IMR-90 (cell line): ENCODE data around the gene LRP1B. TPM values are rescaled to one million over a fixed set of nuclear protein-coding genes. Genes with fewer than 3 reads are reported as not detected.

Experiments used
- ATAC-seq: fragments of 200-7000 bp; cut with Tn5 transposase; 2 replicates; pipeline ENCODE4 v1.9.1; 2020; ENCODE audit warnings: low read depth, mild to moderate bottlenecking, moderate library complexity
- BruUV-seq: library from RNA; stranded (reverse); fragments of 400-500 nt; replicated peaks from 2 replicates; lab custom pipeline; 2021; lab: Mats Ljungman, UMichigan
- CTCF ChIA-PET: fragments of 300-600 bp; formaldehyde crosslinking; extraction: SDS; loops from one replicate; lab custom pipeline; 2021; ENCODE audit warnings: antibody characterized with exemption; lab: Yijun Ruan, JAX
- POLR2A ChIA-PET: fragments of 300-600 bp; sonication (Branson Sonifier 250); formaldehyde crosslinking; loops from one replicate; lab custom pipeline; 2022; ENCODE audit warnings: antibody characterized with exemption; ENCODE audit not compliant: unreplicated experiment; lab: Charles Lee
- DNase-seq: peaks from one replicate; pipeline ENCODE4 v3.0.0; 2013
- H2AFZ ChIP-seq: replicated peaks from 2 replicates; pipeline ENCODE3; 2013; ENCODE audit warnings: low read length, mild to moderate bottlenecking; ENCODE audit not compliant: poor library complexity
- H2AK5ac ChIP-seq: 2 replicates; pipeline ENCODE4 v1.6.1; 2013; ENCODE audit warnings: low read depth, low read length, inconsistent platforms
- H2AK9ac ChIP-seq: replicated peaks from 2 replicates; pipeline ENCODE3; 2013; ENCODE audit warnings: mild to moderate bottlenecking, low read depth, low read length, moderate library complexity; ENCODE audit not compliant: poor library complexity
- H2BK120ac ChIP-seq: 2 replicates; pipeline ENCODE4 v1.6.1; 2013; ENCODE audit warnings: low read depth, low read length, inconsistent platforms
- H2BK15ac ChIP-seq: 3 replicates; pipeline ENCODE4 v1.6.1; 2013; ENCODE audit warnings: low read depth, low read length, inconsistent platforms
- H2BK20ac ChIP-seq: 2 replicates; pipeline ENCODE4 v1.6.1; 2013; ENCODE audit warnings: low read depth, mild to moderate bottlenecking, inconsistent platforms, low read length, moderate library complexity
- H2BK5ac ChIP-seq: 2 replicates; pipeline ENCODE4 v1.6.1; 2013; ENCODE audit warnings: mild to moderate bottlenecking, low read depth, low read length, inconsistent platforms; ENCODE audit not compliant: poor library complexity, severe bottlenecking
- H3K14ac ChIP-seq: replicated peaks from 2 replicates; pipeline ENCODE4 v1.6.1; 2013; ENCODE audit warnings: low read depth, low read length, inconsistent platforms
- H3K18ac ChIP-seq: 2 replicates; pipeline ENCODE4 v1.6.1; 2013; ENCODE audit warnings: low read depth, low read length, control low read depth
- H3K23ac ChIP-seq: 2 replicates; pipeline ENCODE4 v1.6.1; 2013; ENCODE audit warnings: low read depth, low read length, inconsistent platforms
- H3K27ac ChIP-seq: 2 replicates; pipeline ENCODE4 v1.5.1; 2013; ENCODE audit warnings: mild to moderate bottlenecking, control low read depth, low read length; ENCODE audit not compliant: insufficient read depth
- H3K27me3 ChIP-seq: 2 replicates; pipeline ENCODE4 v1.6.1; 2013; ENCODE audit warnings: low read length; ENCODE audit not compliant: control insufficient read depth, insufficient read depth
- H3K36me3 ChIP-seq: 2 replicates; pipeline ENCODE4 v1.6.1; 2013; ENCODE audit warnings: low read length, mixed read lengths; ENCODE audit not compliant: control insufficient read depth, insufficient read depth
- H3K4ac ChIP-seq: 2 replicates; pipeline ENCODE4 v1.6.1; 2013; ENCODE audit warnings: low read depth, low read length, inconsistent platforms
- H3K4me1 ChIP-seq: 2 replicates; pipeline ENCODE4 v1.6.1; 2013; ENCODE audit warnings: low read length, mixed read lengths; ENCODE audit not compliant: control insufficient read depth, insufficient read depth
- H3K4me2 ChIP-seq: 2 replicates; pipeline ENCODE4 v1.6.1; 2013; ENCODE audit warnings: low read depth, mild to moderate bottlenecking, control low read depth, low read length, moderate library complexity
- H3K4me3 ChIP-seq: 2 replicates; pipeline ENCODE4 v1.5.1; 2013; ENCODE audit warnings: low read depth, mild to moderate bottlenecking, control low read depth, low read length, moderate library complexity; ENCODE audit not compliant: insufficient read depth
- H3K56ac ChIP-seq: 2 replicates; pipeline ENCODE4 v1.6.1; 2013; ENCODE audit warnings: low read length, inconsistent platforms; ENCODE audit not compliant: insufficient read depth; ENCODE audit errors: extremely low read depth
- H3K79me1 ChIP-seq, 2 experiments: 2 replicates each; pipeline ENCODE4 v1.6.1; 2013; ENCODE audit warnings: low read length in 2 of 2, inconsistent platforms in 1 of 2, low read depth in 1 of 2
- H3K9ac ChIP-seq: 2 replicates; pipeline ENCODE4 v1.6.1; 2013; ENCODE audit warnings: low read depth, low read length, control low read depth
- H3K9me1 ChIP-seq: 2 replicates; pipeline ENCODE4 v1.6.1; 2013; ENCODE audit warnings: low read length, inconsistent platforms; ENCODE audit not compliant: insufficient read depth
- H3K9me3 ChIP-seq: 2 replicates; pipeline ENCODE4 v1.6.1; 2013; ENCODE audit warnings: low read length; ENCODE audit not compliant: control insufficient read depth, insufficient read depth
- H4K20me1 ChIP-seq: 2 replicates; pipeline ENCODE4 v1.6.1; 2013; ENCODE audit warnings: low read length, inconsistent platforms; ENCODE audit not compliant: insufficient read depth
- H4K5ac ChIP-seq: 2 replicates; pipeline ENCODE4 v1.6.1; 2013; ENCODE audit warnings: mild to moderate bottlenecking, low read depth, low read length, control low read depth
- H4K8ac ChIP-seq, 2 experiments: 2 replicates each; pipeline ENCODE4 v1.6.1; 2013; ENCODE audit warnings: low read depth in 2 of 2, low read length in 2 of 2, control low read depth in 1 of 2, inconsistent platforms in 1 of 2
- H4K91ac ChIP-seq: 2 replicates; pipeline ENCODE4 v1.6.1; 2013; ENCODE audit warnings: low read depth, low read length, inconsistent platforms; ENCODE audit not compliant: insufficient read depth
- CHD1 ChIP-seq: IDR thresholded peaks from 2 replicates; pipeline ENCODE4 v1.6.1; 2012; ENCODE audit warnings: low read depth, low read length, improper control_type of control experiment
- WGBS, 2 experiments: methylation state at CpG; one replicate each; pipeline versions ENCODE4 v1.1.5 to v1.1.7; 2013; ENCODE audit warnings: missing lambda C conversion rate in 2 of 2; ENCODE audit not compliant: insufficient read length in 1 of 2; ENCODE audit errors: extremely low coverage in 2 of 2; 5-methylcytosine and 5-hydroxymethylcytosine counted together
- dilution Hi-C: fragments of 300-500 bp; cut with HindIII; formaldehyde crosslinking; loops from one replicate; pipeline ENCODE4 v1.14.3; 2018; ENCODE audit warnings: low sequenced_read_pairs; ENCODE audit not compliant: unreplicated experiment
- in situ Hi-C: fragments of 300-500 bp; cut with MboI; formaldehyde crosslinking; loops from 3 replicates; pipeline ENCODE4 v1.14.3; 2019; ENCODE audit warnings: low sequenced_read_pairs, inconsistent platforms, mixed read lengths
- intact Hi-C: fragments of 100-400 bp; cut with micrococcal nuclease; formaldehyde crosslinking; loops from 2 replicates; pipeline ENCODE4 v1.10.0; 2022
- polyA plus RNA-seq, 3 experiments: library from polyadenylated mRNA; depleted of rRNA; stranded (reverse); fragments of >200 nt; gene quantifications; 2 replicates each; pipeline ENCODE4 v1.2.3, GENCODE V29; 2012; ENCODE audit warnings: low replicate concordance in 1 of 3
- total RNA-seq: library from RNA; depleted of rRNA; stranded (reverse); fragments of >200 nt; gene quantifications from 2 replicates; pipeline ENCODE4 v1.2.3, GENCODE V29; 2012

LRP1B gene
- total and polyA plus RNA-seq, 2 of the 4 experiments (the other 2 are of a cell fraction), result under 0.01 to 0.02 TPM

- Histone ChIP-seq H3K79me1 (no peaks in the 10 kb centered on the region), H3K36me3 (no peaks in the 10 kb centered on the region), H2BK15ac (no peak overlapping the region), H3K9ac (no peak overlapping the region), H3K4me1 (no peaks in the 10 kb centered on the region), H4K8ac (no peak overlapping the region), H2AK9ac (no peak overlapping the region), H3K14ac (no peak overlapping the region), H4K20me1 (no peaks in the 10 kb centered on the region), H3K23ac (no peak overlapping the region), H3K4me3 (no peak overlapping the region), H3K27me3 (no peaks in the 10 kb centered on the region), H2BK20ac (no peak overlapping the region), H3K27ac (no peak overlapping the region), H3K18ac (no peak overlapping the region), H3K56ac (no peak overlapping the region), H3K9me1 (no peaks in the 10 kb centered on the region), H3K9me3 (no peaks in the 10 kb centered on the region), H2BK5ac (no peak overlapping the region), H3K4me2 (no peak overlapping the region), H2BK120ac (no peak overlapping the region), H2AK5ac (no peak overlapping the region), H4K91ac (no peak overlapping the region), H2AFZ (no peak overlapping the region), H4K5ac (no peak overlapping the region), H3K4ac (no peak overlapping the region)
- TF ChIP-seq CHD1, result no peak
- POLR2A ChIA-PET, result no interaction called here
- CTCF ChIA-PET, result no interaction called here
- BruUV-seq, result no TSS peak
- in situ Hi-C loops, result no loop called here
- intact Hi-C loops, result no loop called here
- no CpG with 5 or more reads among the region's 1 CpG for WGBS, 2 experiments
- DNase-seq (no peak), ATAC-seq (no peak)
- dilution Hi-C loops, result no loop called here
Observed at GRCh38 chr2:141438536-141438935, 692.3 kb downstream of the LRP1B start.
